Sigmoid colon (tissue), 4 donors: Measurements from ENCODE around the gene FSTL4.

ENCODE experiments used
- CTCF ChIP-seq, 4 experiments: fragments of 450-650 bp in 3 of 4; fragments of 200-600 bp in 1 of 4; IDR thresholded peaks; one replicate each; pipeline ENCODE4 v1.5.1; 2016 to 2019; ENCODE audit warnings: antibody characterized with exemption in 4 of 4, mild to moderate bottlenecking in 3 of 4, moderate library complexity in 2 of 4
- EP300 ChIP-seq, 4 donors: sonication (generic); formaldehyde crosslinking; IDR thresholded peaks; one replicate each; pipeline ENCODE4 v1.6.1; 2017; ENCODE audit warnings: antibody characterized with exemption in 4 of 4
- POLR2A ChIP-seq, 2 donors: fragments of 450-650 bp; IDR thresholded peaks; one replicate each; pipeline ENCODE4 v1.6.1; 2016; ENCODE audit warnings: antibody characterized with exemption in 2 of 2, mild to moderate bottlenecking in 2 of 2, moderate library complexity in 2 of 2
- POLR2AphosphoS5 ChIP-seq, 4 donors: sonication (generic); formaldehyde crosslinking; IDR thresholded peaks; one replicate each; pipeline ENCODE4 v1.6.1; 2017; ENCODE audit warnings: antibody characterized with exemption in 4 of 4

GRCh38 chr5:133243196-133243595 lies 369.1 kb downstream of the FSTL4 start:
- TF ChIP-seq CTCF (IDR thresholded peaks at IDR 0.05), result no peak
- no peak for TF ChIP-seq POLR2A (IDR thresholded peaks at IDR 0.05)
- TF ChIP-seq POLR2AphosphoS5 (IDR thresholded peaks at IDR 0.05), result no peak
- TF ChIP-seq EP300 (IDR thresholded peaks at IDR 0.05), result no peak
